ENCODE results near the gene IL22RA1. TPM values are rescaled to one million over a fixed set of nuclear protein-coding genes. Genes with fewer than 3 reads are reported as not detected.

IL22RA1 gene
- total RNA-seq, 1 donor from 2014 or later = not detected

GRCh38 chr1:24077278-24077978 is 65.5 kb downstream of the IL22RA1 start:
- no peak for DNase-seq (ENCODE audit: low read depth in 2 of 2)

GRCh38 chr1:24075946-24076345 is 67.0 kb downstream of the IL22RA1 start:
- DNase-seq (ENCODE audit: low read depth in 2 of 2) = no peak

- DNase-seq (ENCODE audit: low read depth in 2 of 2) = no peak
These were observed 67.4 kb downstream of the IL22RA1 start for GRCh38 chr1:24075590-24075854.

- DNase-seq (ENCODE audit: low read depth in 2 of 2) = no peak
These were observed 67.9 kb downstream of the IL22RA1 start for GRCh38 chr1:24074817-24075589.

GRCh38 chr1:24074196-24074595 is 68.7 kb downstream of the IL22RA1 start:
- no peak for DNase-seq (ENCODE audit: low read depth in 2 of 2)

GRCh38 chr1:24071941-24072340 is 71.0 kb downstream of the IL22RA1 start:
- DNase-seq (ENCODE audit: low read depth in 2 of 2) = no peak

GRCh38 chr1:24070821-24071393 is 72.0 kb downstream of the IL22RA1 start:
- DNase-seq (ENCODE audit: low read depth in 2 of 2) = peak; percentile 76 to 83

- DNase-seq (ENCODE audit: low read depth in 2 of 2) = no peak
These were observed 73.1 kb downstream of the IL22RA1 start for GRCh38 chr1:24069817-24070216.

Other genes with a start within 250 kb of the IL22RA1 start
- gene CNR2, start 229.8 kb downstream of the IL22RA1 start, total RNA-seq = not detected in 2 replicates
- 64.9 and 69.0 TPM in 2 replicates for gene PNRC2, start 183.3 kb downstream of the IL22RA1 start, total RNA-seq
- gene SRSF10, start 162.8 kb downstream of the IL22RA1 start, total RNA-seq = 47.5 and 70.2 TPM in 2 replicates
- gene MYOM3, start 31.0 kb downstream of the IL22RA1 start, total RNA-seq = under 0.01 TPM in 1 of 2 replicates, not detected in the other
- under 0.01 TPM in 1 of 2 replicates, not detected in the other for gene IFNLR1, start 44.1 kb upstream of the IL22RA1 start, total RNA-seq
- not detected in 2 replicates for gene GRHL3, start 176.2 kb upstream of the IL22RA1 start, total RNA-seq

Data from lung microvascular endothelial cell (primary cell).